HG03378 (cell line): ENCODE data around the gene PDLIM1.

Experiments
- ATAC-seq: cut with Tn5 transposase; IDR thresholded peaks from one replicate; pipeline ENCODE4 v1.9.1; 2021; ENCODE audit warnings: mild to moderate bottlenecking, moderate library complexity; ENCODE audit not compliant: unreplicated experiment

PDLIM1 gene

GRCh38 chr10:95265572-95265971, 25.2 kb downstream of the PDLIM1 start:
- no peak for ATAC-seq

DNA sequence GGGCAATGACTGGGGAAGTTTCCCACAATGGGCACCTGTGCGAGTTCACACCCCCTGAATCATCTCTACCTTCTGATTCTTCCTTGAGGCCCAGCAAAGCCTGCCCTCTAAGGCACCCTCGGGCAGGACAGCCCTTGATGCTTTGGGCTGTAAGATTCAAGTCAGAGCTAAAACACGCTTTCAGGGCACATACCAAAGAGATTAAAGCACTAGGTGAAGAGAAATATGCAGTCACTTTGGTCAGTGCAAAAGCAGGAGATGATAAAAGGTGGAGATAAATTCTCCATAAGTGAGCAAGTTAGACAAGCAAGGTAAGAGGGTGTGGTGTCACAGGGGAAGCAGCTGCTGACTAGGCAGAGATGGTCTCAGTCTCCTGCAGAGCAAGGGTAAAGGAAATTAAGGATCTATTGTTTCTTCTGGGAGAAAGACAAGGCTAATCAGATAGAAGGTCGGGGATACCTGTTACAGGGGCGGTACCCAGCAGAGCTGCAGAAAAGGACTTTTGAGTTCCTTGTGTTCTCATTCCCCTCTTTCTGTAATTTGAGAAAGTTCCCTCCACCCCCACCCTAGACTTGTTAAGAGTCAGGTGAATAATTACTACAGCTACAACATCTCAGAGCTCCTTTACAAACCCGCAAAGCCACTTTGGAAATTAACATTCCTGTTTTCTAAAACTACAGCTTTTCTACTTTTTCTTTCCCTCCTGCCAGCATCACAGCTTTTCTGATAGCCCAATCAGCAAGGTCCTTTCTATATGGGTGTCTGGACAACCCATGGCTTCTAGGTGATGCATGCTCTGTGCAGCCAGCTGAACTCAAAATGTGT, 26.4 kb downstream of the PDLIM1 start:
- ATAC-seq, result no peak

GRCh38 chr10:95263864-95264226, 27.0 kb downstream of the PDLIM1 start:
- no peak for ATAC-seq

DNA sequence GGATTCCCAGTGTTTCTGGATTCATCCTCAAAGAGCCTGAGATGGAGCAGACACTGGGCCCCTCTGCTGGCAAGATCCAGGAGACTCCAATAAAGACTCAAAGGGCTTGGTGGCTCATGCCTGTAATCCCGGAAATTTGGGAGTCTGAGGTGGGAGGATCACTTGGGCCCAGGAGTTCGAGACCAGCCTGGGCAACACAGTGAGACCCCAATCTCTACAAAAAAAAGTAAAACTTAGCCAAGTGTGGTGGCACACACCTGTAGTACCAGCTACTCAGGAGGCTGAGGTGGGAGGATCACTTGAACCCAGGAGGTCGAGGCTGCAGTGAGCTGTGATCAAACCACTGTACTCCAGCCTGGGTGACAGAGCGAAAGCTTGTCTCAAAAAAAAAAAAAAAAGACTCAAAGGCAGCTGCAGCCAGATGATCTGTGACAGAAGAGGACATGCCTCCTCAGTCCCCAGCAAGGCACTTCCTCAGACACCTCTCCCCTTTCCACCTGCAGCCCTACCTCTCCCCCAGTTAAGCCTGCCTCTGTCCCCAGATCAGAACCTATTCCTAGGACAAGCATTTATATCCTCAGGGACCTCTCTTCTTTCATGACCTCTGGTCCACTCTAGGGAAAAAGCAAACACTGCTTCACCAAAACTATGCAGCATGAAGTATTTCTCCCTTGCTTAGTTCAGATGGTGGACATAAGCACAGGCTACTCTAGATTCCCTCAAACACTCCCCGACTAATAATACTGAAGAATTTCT, 27.9 kb downstream of the PDLIM1 start:
- no peak for ATAC-seq

GRCh38 chr10:95261926-95262325, 28.9 kb downstream of the PDLIM1 start:
- no peak for ATAC-seq

GRCh38 chr10:95260909-95261552, 29.8 kb downstream of the PDLIM1 start:
- no peak for ATAC-seq

DNA sequence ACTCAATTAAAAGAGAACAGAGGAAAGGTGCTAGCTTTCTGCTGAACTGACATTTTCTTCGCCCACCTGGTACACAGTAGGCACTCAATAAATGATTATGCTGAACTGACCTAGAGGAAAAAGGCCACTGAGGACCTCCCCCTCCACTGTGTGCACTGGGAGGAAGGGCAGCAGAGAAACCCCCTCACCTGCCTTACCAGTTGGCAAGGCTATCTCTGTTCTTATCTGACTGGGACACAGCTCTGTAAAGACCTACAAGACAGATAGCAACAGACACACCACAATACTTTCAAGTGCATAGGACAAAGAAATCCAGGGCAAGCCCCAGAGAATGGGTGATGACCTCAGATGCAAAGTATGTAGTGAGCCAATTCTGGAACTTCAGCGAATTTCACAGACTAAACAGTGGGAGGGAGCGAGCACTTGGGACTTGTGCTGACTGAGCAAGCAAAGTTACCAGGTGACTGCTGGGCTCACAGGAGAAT, 30.4 kb downstream of the PDLIM1 start:
- ATAC-seq, result peak; percentile 57

GRCh38 chr10:95257849-95258248, 33.0 kb downstream of the PDLIM1 start:
- ATAC-seq, result no peak

GRCh38 chr10:95256268-95256667, 34.5 kb downstream of the PDLIM1 start:
- no peak for ATAC-seq

GRCh38 chr10:95254629-95255028, 36.2 kb downstream of the PDLIM1 start:
- ATAC-seq, result no peak

DNA sequence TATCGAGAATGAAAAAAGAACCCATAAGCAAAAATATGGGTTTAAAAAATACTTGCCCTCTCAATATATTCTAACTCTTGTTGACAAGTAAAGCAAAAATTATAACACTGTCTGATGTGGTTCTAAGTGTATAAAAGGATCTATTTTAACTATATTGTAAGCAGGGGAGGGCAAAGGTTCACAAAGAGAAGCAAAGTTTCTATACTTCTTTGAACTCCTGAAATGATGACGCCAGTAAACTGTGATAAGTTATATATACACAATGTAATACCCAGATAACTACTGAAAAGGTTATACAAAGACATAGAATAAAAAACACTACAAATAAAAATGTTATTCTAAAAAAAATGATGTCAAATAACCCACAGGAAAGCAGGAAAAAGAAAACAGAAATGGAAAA, 37.1 kb downstream of the PDLIM1 start:
- no peak for ATAC-seq

DNA sequence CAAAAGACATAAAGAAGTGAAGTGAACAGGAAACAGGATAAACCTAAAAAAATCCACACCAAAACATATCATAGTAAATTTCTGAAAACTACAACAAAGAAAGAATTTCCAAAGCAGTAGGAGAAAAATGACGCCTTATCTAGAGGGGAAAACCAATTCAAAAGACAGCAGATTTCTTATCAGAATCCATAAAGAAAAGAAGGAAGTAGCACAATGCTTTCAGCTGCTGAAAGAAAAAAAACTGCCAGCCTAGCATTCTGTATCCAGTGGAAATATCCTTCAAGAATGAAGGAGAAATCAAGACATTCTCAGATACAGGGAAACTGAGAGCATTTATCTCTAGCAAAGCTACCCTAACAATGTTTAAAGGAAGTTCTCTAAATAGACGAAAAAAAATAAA, 37.8 kb downstream of the PDLIM1 start:
- ATAC-seq, result no peak

DNA sequence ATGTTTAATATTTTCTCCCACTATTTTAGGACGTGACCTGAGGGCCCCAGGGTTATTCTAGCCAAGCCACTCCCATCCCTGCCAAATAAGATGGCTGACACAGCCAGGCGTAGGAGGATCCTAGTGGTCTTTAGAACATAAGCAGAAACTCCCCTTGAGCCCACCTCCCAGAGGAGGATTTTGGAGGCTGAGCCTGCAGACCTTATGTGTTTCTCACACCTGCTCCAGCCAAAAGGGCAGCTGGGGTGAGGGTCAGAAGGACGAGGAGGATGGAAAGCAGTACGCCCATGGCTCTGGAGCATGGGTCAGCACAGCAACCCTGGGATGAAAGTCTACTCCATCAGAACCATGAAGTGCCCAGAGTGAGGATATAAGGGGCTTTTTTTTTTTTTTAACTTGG, 39.9 kb downstream of the PDLIM1 start:
- no peak for ATAC-seq

- ATAC-seq, result no peak
Observed at GRCh38 chr10:95249467-95249866, 41.3 kb downstream of the PDLIM1 start.

DNA sequence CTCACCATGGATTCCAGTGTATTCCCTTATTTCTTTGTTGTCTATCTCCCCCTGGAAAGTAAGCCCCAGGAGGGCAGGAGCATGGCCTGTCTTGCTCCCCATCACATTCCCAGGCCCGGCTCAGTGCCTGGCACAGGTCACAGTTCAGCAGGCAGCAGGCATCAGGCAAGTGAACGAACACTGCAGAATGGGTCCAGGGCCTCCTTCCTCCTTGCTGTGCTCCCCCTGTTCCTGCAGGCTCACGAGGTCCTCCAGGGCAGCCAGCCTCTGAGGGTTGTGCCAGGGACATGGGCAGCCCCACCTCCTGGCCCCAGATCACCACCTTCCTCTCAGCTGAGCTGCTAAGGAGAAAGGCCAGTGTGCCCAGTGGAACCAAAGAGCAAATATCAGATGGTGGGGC, 41.8 kb downstream of the PDLIM1 start:
- no peak for ATAC-seq

DNA sequence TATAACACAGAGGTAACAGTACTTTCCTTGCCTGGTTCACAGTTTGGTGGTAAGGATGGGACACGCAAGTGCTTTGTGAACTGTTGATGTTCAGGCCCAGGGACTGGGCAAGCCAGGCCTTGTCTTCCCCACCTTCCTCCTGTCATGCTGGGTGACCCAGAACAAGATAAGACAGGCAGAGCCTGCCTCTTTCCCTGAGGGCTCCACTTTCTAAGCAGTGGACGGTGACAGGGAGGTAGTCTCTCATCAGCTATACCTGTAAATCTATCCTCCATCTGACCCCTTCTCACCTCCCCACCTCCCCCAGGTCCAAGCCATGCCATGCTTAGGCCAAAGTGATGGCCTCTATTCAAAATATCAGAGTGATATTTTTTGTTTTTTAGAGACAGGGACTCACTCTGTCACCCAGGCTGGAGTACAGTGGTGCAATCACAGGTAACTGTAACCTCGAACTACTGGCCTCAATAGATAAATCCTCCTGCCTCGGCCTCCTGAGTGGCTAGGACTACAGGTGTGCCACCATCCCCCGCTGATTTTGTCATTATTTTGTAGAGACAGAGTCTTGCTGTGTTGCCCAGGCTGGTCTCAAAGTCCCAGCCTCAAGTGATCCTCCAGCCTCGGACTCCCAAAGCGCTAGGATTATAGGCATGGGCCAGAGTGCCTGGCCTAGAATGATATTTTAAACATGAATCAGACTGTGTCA, 42.8 kb downstream of the PDLIM1 start:
- ATAC-seq, result no peak

DNA sequence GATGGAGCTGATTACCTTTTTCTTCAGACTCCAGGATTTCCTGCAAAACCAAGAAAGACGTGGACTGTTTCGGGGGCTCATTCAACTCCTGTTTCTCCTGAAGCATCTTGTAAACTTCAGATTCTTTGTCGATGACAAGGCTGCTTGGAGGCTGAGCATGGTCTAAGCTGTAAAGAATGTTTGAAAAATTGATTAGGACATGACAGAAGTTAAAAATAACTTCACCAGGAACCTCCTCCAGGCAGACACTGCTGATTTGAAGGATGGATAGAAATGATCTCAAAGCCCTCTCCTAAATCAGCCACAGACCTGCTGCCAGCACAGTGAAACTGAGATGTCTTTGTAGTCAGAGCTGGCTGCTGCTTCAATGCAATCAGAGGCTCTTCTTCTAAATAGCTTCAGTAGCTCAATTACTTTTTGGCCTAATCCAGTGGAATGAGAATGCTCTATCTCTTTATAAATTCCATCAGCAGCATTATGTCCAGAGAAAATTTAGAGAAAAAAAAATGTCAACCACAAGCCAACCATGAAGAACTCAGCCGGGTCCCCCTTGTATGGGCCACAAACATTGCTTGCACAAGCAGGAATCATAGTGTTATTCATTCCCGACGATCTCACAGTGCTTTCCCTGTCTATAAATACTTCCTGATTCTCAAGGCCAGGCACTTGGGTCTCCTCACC, 43.5 kb downstream of the PDLIM1 start:
- ATAC-seq, result no peak

- no peak for ATAC-seq
Observed at GRCh38 chr10:95246582-95247051, 44.2 kb downstream of the PDLIM1 start.

- ATAC-seq, result peak; percentile 89
Observed at GRCh38 chr10:95245425-95246055, 45.3 kb downstream of the PDLIM1 start.

DNA sequence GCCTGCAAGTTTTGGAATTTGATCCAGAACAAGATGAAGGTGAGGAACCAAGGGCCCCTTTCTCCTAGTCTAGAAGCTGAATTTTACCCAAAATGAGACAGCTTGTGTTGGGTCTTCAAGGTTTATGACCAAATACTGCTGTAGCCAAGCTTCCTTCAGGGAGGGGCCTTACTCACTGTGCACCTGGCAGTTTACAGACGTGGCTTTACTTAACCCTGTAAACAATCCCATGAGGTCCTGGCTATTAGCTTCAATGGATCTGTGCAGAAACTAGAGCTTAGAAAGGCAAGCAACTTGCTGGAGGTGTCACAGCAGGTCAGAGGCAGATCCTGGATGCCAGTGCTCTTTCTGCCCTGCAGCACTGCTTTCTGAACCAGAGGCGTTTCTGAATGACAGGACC, 46.7 kb downstream of the PDLIM1 start:
- no peak for ATAC-seq
